GM12878 (cell line): ENCODE data around the gene ELFN2. TPM values are rescaled to one million over a fixed set of nuclear protein-coding genes. Genes with fewer than 3 reads are reported as not detected.

Source experiments
- CBX3 ChIP-seq: fragments of 200-600 bp; sonication (generic); IDR thresholded peaks from 2 replicates; pipeline ENCODE4 v1.6.1; 2016; ENCODE audit warnings: low read depth, borderline replicate concordance
- MTA3 ChIP-seq: IDR thresholded peaks from 2 replicates; pipeline ENCODE4 v1.6.1; 2012; ENCODE audit warnings: low read length, inconsistent platforms, borderline replicate concordance
- POLR2AphosphoS2 ChIP-seq: IDR thresholded peaks from 2 replicates; pipeline ENCODE4 v1.6.1; 2011; ENCODE audit warnings: low read depth, mild to moderate bottlenecking, low read length, improper control_type of control experiment, moderate library complexity
- SMAD5 ChIP-seq: IDR thresholded peaks from 2 replicates; pipeline ENCODE4 v1.6.1; 2016; ENCODE audit warnings: antibody characterized with exemption, low read depth
- TCF7 ChIP-seq: IDR thresholded peaks from 2 replicates; pipeline ENCODE4 v1.6.1; 2014; ENCODE audit warnings: antibody characterized with exemption, borderline replicate concordance
- YBX1 ChIP-seq: fragments of 450-650 bp; IDR thresholded peaks from 2 replicates; pipeline ENCODE4 v1.6.1; 2016; ENCODE audit warnings: antibody characterized with exemption
- polyA plus RNA-seq, 11 experiments: library from polyadenylated mRNA; depleted of rRNA in 4 of 11; unstranded in 6 of 11; stranded (reverse) in 5 of 11; fragments of >200 nt; fragmentation: Nextera tagmentation in 4 of 11; fragmentation: Illumina TruSeq in 1 of 11; extraction: Ambion mirVana in 4 of 11; extraction: Trizol in 1 of 11; gene quantifications; 1 replicate in 1 of 11; 2 replicates in 10 of 11; pipeline versions ENCODE4 v1.2.1 to v1.2.3, GENCODE V29; 2011 to 2016; ENCODE audit warnings: inconsistent platforms in 2 of 11, missing spikeins in 2 of 11, low read depth in 1 of 11
- total RNA-seq, 4 experiments: library from RNA; depleted of rRNA in 3 of 4; stranded (reverse); fragments of >200 nt in 3 of 4; fragmentation: Illumina TruSeq in 1 of 4; extraction: Trizol in 1 of 4; gene quantifications; 2 replicates each; pipeline versions ENCODE4 v1.2.1 to v1.2.3, GENCODE V29; 2013 to 2021
- TF ChIP-seq, protein P1 (sequence below): fragments of 450-650 bp; IDR thresholded peaks from 2 replicates; pipeline ENCODE4 v1.6.1; 2018; ENCODE audit warnings: borderline replicate concordance, mild to moderate bottlenecking; ENCODE audit not compliant: partially characterized antibody
- TF ChIP-seq, protein P2 (sequence below): fragments of 450-650 bp; IDR thresholded peaks from 2 replicates; pipeline ENCODE4 v1.6.1; 2017; ENCODE audit warnings: mild to moderate bottlenecking, moderate library complexity
- TF ChIP-seq, protein P3 (sequence below): fragments of 450-650 bp; IDR thresholded peaks from 2 replicates; pipeline ENCODE4 v1.6.1; 2017; ENCODE audit warnings: mild to moderate bottlenecking, low read depth, inconsistent platforms; ENCODE audit not compliant: poor library complexity, severe bottlenecking
- TF ChIP-seq, protein P4 (sequence below): fragments of 150-350 bp; IDR thresholded peaks from 2 replicates; pipeline ENCODE4 v1.6.1; 2016; ENCODE audit warnings: low read depth, low read length

Gene ELFN2
- total and polyA plus RNA-seq, 10 of the 15 experiments (the other 5 are each of a cell fraction or from before 2014, with no cell fraction given), result 0.03 to 0.05 TPM; not detected in 8

DNA sequence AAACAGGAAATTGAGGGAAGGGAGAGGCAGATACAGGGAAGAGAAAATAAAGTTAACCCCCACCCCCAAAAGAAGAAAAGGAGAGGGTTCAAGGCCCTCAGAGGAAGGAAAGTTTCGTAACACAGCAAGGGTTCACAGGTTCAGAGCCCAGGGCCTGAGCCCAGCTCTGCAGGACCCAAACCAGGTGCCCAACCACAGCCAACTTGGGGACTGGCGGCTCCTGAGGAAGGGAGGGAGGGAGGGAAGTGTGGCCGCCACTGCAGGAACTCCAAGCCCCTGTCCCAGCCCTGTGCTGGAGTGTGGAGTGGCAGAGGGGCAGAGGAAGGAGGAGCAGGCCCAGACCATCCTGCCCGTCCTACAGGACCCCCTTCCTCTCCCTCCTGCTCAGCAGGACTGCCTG is 59.2 kb downstream of the ELFN2 start (continued):
- TF ChIP-seq, protein P1, sequence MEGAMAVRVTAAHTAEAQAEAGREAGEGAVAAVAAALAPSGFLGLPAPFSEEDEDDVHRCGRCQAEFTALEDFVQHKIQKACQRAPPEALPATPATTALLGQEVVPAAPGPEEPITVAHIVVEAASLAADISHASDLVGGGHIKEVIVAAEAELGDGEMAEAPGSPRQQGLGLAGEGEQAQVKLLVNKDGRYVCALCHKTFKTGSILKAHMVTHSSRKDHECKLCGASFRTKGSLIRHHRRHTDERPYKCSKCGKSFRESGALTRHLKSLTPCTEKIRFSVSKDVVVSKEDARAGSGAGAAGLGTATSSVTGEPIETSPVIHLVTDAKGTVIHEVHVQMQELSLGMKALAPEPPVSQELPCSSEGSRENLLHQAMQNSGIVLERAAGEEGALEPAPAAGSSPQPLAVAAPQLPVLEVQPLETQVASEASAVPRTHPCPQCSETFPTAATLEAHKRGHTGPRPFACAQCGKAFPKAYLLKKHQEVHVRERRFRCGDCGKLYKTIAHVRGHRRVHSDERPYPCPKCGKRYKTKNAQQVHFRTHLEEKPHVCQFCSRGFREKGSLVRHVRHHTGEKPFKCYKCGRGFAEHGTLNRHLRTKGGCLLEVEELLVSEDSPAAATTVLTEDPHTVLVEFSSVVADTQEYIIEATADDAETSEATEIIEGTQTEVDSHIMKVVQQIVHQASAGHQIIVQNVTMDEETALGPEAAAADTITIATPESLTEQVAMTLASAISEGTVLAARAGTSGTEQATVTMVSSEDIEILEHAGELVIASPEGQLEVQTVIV, result no peak
- TF ChIP-seq CBX3 (no peak), SMAD5 (no peak), TCF7 (no peak), MTA3 (no peak), YBX1 (no peak), POLR2AphosphoS2 (no peak)
- TF ChIP-seq, protein P2, sequence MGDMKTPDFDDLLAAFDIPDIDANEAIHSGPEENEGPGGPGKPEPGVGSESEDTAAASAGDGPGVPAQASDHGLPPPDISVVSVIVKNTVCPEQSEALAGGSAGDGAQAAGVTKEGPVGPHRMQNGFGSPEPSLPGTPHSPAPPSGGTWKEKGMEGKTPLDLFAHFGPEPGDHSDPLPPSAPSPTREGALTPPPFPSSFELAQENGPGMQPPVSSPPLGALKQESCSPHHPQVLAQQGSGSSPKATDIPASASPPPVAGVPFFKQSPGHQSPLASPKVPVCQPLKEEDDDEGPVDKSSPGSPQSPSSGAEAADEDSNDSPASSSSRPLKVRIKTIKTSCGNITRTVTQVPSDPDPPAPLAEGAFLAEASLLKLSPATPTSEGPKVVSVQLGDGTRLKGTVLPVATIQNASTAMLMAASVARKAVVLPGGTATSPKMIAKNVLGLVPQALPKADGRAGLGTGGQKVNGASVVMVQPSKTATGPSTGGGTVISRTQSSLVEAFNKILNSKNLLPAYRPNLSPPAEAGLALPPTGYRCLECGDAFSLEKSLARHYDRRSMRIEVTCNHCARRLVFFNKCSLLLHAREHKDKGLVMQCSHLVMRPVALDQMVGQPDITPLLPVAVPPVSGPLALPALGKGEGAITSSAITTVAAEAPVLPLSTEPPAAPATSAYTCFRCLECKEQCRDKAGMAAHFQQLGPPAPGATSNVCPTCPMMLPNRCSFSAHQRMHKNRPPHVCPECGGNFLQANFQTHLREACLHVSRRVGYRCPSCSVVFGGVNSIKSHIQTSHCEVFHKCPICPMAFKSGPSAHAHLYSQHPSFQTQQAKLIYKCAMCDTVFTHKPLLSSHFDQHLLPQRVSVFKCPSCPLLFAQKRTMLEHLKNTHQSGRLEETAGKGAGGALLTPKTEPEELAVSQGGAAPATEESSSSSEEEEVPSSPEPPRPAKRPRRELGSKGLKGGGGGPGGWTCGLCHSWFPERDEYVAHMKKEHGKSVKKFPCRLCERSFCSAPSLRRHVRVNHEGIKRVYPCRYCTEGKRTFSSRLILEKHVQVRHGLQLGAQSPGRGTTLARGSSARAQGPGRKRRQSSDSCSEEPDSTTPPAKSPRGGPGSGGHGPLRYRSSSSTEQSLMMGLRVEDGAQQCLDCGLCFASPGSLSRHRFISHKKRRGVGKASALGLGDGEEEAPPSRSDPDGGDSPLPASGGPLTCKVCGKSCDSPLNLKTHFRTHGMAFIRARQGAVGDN, result no peak
- TF ChIP-seq, protein P3, sequence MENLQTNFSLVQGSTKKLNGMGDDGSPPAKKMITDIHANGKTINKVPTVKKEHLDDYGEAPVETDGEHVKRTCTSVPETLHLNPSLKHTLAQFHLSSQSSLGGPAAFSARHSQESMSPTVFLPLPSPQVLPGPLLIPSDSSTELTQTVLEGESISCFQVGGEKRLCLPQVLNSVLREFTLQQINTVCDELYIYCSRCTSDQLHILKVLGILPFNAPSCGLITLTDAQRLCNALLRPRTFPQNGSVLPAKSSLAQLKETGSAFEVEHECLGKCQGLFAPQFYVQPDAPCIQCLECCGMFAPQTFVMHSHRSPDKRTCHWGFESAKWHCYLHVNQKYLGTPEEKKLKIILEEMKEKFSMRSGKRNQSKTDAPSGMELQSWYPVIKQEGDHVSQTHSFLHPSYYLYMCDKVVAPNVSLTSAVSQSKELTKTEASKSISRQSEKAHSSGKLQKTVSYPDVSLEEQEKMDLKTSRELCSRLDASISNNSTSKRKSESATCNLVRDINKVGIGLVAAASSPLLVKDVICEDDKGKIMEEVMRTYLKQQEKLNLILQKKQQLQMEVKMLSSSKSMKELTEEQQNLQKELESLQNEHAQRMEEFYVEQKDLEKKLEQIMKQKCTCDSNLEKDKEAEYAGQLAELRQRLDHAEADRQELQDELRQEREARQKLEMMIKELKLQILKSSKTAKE, result no peak
- TF ChIP-seq, protein P4, sequence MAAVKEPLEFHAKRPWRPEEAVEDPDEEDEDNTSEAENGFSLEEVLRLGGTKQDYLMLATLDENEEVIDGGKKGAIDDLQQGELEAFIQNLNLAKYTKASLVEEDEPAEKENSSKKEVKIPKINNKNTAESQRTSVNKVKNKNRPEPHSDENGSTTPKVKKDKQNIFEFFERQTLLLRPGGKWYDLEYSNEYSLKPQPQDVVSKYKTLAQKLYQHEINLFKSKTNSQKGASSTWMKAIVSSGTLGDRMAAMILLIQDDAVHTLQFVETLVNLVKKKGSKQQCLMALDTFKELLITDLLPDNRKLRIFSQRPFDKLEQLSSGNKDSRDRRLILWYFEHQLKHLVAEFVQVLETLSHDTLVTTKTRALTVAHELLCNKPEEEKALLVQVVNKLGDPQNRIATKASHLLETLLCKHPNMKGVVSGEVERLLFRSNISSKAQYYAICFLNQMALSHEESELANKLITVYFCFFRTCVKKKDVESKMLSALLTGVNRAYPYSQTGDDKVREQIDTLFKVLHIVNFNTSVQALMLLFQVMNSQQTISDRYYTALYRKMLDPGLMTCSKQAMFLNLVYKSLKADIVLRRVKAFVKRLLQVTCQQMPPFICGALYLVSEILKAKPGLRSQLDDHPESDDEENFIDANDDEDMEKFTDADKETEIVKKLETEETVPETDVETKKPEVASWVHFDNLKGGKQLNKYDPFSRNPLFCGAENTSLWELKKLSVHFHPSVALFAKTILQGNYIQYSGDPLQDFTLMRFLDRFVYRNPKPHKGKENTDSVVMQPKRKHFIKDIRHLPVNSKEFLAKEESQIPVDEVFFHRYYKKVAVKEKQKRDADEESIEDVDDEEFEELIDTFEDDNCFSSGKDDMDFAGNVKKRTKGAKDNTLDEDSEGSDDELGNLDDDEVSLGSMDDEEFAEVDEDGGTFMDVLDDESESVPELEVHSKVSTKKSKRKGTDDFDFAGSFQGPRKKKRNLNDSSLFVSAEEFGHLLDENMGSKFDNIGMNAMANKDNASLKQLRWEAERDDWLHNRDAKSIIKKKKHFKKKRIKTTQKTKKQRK, result no peak
- TF ChIP-seq, all 136 proteins: peak for 0
